MCF 10A (cell line): ENCODE data around the gene CCNDBP1. TPM values are rescaled to one million over a fixed set of nuclear protein-coding genes. Genes with fewer than 3 reads are reported as not detected.

Experiments used
- BruUV-seq: library from RNA; stranded (reverse); fragments of 400-500 nt; replicated peaks from 2 replicates; lab custom pipeline; 2021; lab: Mats Ljungman, UMichigan
- CTCF ChIA-PET: fragments of 300-600 bp; sonication (Branson Sonifier 250); formaldehyde crosslinking; extraction: SDS; loops from one replicate; lab custom pipeline; 2021; ENCODE audit warnings: antibody characterized with exemption, inconsistent platforms; lab: Yijun Ruan, JAX
- POLR2A ChIA-PET: fragments of 300-600, 350-650 bp; sonication (Branson Sonifier 250); formaldehyde crosslinking; extraction: SDS; loops from one replicate; lab custom pipeline; 2020; ENCODE audit warnings: antibody characterized with exemption, inconsistent platforms; lab: Yijun Ruan, JAX
- DNase-seq: peaks from one replicate; pipeline ENCODE4 v3.0.0-alpha.2; 2018; ENCODE audit not compliant: unreplicated experiment
- H3K27ac Mint-ChIP-seq: one replicate; pipeline ENCODE4 v1.8.0; 2022; ENCODE audit warnings: mild to moderate bottlenecking, low read depth, mixed read lengths; ENCODE audit not compliant: unreplicated experiment
- H3K27me3 Mint-ChIP-seq: one replicate; pipeline ENCODE4 v1.8.0; 2022; ENCODE audit warnings: mixed read lengths; ENCODE audit not compliant: insufficient read depth, unreplicated experiment
- H3K36me3 Mint-ChIP-seq: one replicate; pipeline ENCODE4 v1.8.0; 2022; ENCODE audit warnings: mild to moderate bottlenecking, moderate library complexity, mixed read lengths; ENCODE audit not compliant: insufficient read depth, unreplicated experiment
- H3K4me1 Mint-ChIP-seq: one replicate; pipeline ENCODE4 v1.8.0; 2022; ENCODE audit warnings: mixed read lengths; ENCODE audit not compliant: insufficient read depth, unreplicated experiment
- H3K4me3 Mint-ChIP-seq: one replicate; pipeline ENCODE4 v1.8.0; 2022; ENCODE audit warnings: mild to moderate bottlenecking, moderate library complexity, mixed read lengths; ENCODE audit not compliant: unreplicated experiment
- H3K9me3 Mint-ChIP-seq: one replicate; pipeline ENCODE4 v1.8.0; 2022; ENCODE audit warnings: mixed read lengths; ENCODE audit not compliant: unreplicated experiment
- intact Hi-C: fragments of 100-400 bp; cut with micrococcal nuclease; formaldehyde crosslinking; loops from 2 replicates; pipeline ENCODE4 v1.14.1; 2022
- total RNA-seq: library from RNA; stranded (reverse); gene quantifications from 2 replicates; pipeline ENCODE4 v1.2.3, GENCODE V29; 2022
- TF ChIP-seq, protein P1 (sequence below): fragments of 200-600 bp; IDR thresholded peaks from one replicate; pipeline ENCODE4 v1.8.0; 2022; ENCODE audit warnings: antibody characterized with exemption, mild to moderate bottlenecking; ENCODE audit not compliant: unreplicated experiment

Gene CCNDBP1
- total RNA-seq, 1 experiment from 2014 or later = 45.5 TPM

DNA sequence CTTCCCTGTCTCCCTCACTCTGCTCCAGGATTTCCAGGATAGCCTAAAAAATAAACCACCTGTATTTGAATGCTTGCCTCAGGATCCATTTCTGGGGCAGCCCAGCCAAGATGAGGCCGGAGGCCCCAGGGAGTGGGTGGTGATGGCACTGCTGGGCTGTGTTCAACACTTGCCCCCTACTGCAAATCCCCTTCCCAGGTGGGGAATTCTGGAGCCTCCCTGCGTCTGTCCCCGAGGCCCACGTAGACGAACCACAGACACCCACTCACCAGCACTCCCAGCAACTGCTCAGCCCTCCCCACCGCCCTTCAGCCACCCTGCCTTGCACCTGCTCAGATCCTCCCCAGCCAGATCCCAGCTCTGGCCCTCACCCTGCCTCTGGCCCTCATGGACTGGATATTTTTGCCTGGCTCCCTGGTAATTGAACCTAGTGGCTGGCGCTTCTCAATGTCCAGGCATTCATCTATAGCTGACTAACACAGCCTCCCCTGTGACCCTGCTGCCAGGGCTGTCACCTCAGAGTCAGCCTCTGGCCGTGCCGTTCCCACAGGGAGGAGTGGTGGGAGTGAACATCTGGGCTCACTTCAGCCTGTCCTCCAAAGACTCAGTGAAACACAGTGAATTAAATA lies 52.8 kb downstream of the CCNDBP1 start:
- TF ChIP-seq, protein P1, sequence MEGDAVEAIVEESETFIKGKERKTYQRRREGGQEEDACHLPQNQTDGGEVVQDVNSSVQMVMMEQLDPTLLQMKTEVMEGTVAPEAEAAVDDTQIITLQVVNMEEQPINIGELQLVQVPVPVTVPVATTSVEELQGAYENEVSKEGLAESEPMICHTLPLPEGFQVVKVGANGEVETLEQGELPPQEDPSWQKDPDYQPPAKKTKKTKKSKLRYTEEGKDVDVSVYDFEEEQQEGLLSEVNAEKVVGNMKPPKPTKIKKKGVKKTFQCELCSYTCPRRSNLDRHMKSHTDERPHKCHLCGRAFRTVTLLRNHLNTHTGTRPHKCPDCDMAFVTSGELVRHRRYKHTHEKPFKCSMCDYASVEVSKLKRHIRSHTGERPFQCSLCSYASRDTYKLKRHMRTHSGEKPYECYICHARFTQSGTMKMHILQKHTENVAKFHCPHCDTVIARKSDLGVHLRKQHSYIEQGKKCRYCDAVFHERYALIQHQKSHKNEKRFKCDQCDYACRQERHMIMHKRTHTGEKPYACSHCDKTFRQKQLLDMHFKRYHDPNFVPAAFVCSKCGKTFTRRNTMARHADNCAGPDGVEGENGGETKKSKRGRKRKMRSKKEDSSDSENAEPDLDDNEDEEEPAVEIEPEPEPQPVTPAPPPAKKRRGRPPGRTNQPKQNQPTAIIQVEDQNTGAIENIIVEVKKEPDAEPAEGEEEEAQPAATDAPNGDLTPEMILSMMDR = no peak
- peaks cover 5% of the 10 kb centered on the region for H3K36me3 Mint-ChIP-seq
- BruUV-seq = no TSS peak
- no peak overlapping the region for H3K4me3 Mint-ChIP-seq
- H3K4me1 Mint-ChIP-seq = no peaks in the 10 kb centered on the region
- ChIA-PET POLR2A (interaction anchor here (0.6 to 1.1 kb wide), 3 partner anchors 12 to 132 kb away, joined by 3 to 4 read pairs (median 3); partner anchors contain the start of genes TGM5 and UBR1), CTCF (interaction anchor here (0.7 to 1.5 kb wide), 2 partner anchors 9 to 12 kb away, joined by 3 to 8 read pairs; no protein-coding TSS in a partner anchor)
- intact Hi-C loops = no loop called here
- H3K9me3 Mint-ChIP-seq = no peaks in the 10 kb centered on the region
- no peak for DNase-seq
- peaks cover 10% of the 10 kb centered on the region for H3K27me3 Mint-ChIP-seq
- H3K27ac Mint-ChIP-seq = peak overlapping the region; percentile 36

DNA sequence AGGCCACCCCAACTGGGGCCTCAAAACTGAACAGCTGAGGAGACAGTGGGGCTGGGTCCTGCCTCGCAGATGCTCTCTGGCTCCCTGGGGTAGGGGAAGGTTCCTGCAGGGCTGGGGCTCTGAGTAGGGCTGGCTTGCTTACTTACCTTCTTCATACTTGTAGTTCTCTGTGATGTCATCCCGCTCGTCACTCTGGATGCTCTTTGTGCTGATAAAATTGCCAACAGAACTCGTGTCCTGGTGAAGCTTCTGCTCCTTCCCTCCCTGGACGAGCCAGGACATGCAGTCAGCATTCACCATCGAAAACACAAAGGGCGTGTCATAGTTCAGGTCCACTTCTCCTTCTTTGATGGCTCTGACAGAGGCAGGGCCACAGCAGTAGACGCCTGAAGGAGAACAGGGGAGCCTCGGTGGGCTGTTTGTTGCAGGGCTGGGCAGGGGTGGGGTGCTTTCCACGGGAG lies 53.5 kb downstream of the CCNDBP1 start:
- POLR2A ChIA-PET = interaction anchor here (0.6 to 1.1 kb wide), 3 partner anchors 13 to 133 kb away, joined by 3 to 4 read pairs (median 3); partner anchors contain the start of genes TGM5 and UBR1
- Mint-ChIP-seq H3K4me1 (no peaks in the 10 kb centered on the region), H3K4me3 (no peak overlapping the region), H3K27ac (no peak overlapping the region), H3K9me3 (no peaks in the 10 kb centered on the region), H3K27me3 (peaks cover 10% of the 10 kb centered on the region), H3K36me3 (peaks cover 5% of the 10 kb centered on the region)
- intact Hi-C loops = no loop called here
- BruUV-seq = no TSS peak
- peak; percentile 31 for DNase-seq
- TF ChIP-seq, protein P1 = no peak
- CTCF ChIA-PET = interaction anchor here (0.6 to 1.1 kb wide), 3 partner anchors 9 to 1341 kb away, joined by 3 to 4 read pairs (median 3); no protein-coding TSS in a partner anchor

DNA sequence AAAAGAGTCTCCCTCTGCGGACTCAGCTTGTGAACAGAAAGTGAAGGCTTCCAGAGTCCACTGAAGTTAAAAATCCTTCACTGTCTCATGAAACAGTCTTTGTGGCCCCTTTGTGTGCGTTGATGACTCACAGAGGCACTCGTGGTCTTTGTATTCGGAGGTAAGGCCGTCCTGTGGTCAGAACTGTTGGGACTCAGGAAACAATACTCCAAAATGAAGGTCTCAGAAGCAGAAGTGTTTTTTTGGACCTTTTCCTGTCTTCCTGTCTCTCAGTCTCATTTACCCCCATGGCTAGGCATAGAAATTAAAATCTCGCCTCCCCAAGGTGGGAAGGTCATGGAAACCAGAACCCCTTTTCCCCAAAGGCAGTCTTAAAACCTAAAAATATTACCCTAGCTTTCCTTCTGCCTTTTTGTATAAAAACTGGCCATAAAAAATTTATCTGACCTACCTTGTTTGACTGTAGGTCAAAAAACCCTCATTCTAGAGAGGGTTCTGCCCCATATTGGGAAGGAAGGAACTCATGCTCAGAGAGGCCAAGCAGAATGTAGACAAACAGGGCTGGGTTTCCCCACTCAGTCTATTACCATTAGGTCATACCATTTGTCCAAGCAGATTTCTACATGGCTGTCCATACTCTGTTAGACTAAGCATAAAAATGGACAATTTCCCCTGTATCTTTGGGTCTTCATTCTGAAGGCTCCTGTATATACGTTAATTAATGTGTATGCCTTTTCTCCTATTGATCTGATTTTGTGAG lies 54.7 kb downstream of the CCNDBP1 start:
- Mint-ChIP-seq H3K4me3 (no peak overlapping the region), H3K36me3 (peaks cover 5% of the 10 kb centered on the region), H3K4me1 (no peaks in the 10 kb centered on the region), H3K27ac (no peak overlapping the region), H3K27me3 (peaks cover 10% of the 10 kb centered on the region), H3K9me3 (no peaks in the 10 kb centered on the region)
- POLR2A ChIA-PET = no interaction called here
- intact Hi-C loops = no loop called here
- CTCF ChIA-PET = interaction anchor here (1.1 kb wide), 1 partner anchor 14 kb away, joined by 4 read pairs; no protein-coding TSS in a partner anchor
- TF ChIP-seq, protein P1 = no peak
- DNase-seq = no peak
- BruUV-seq = no TSS peak

- H3K27ac Mint-ChIP-seq = no peak overlapping the region
- TF ChIP-seq, protein P1 = no peak
- intact Hi-C loops = no loop called here
- peaks cover 5% of the 10 kb centered on the region for H3K36me3 Mint-ChIP-seq
- DNase-seq = no peak
- no peaks in the 10 kb centered on the region for H3K4me1 Mint-ChIP-seq
- peaks cover 3% of the 10 kb centered on the region for H3K27me3 Mint-ChIP-seq
- BruUV-seq = no TSS peak
- POLR2A ChIA-PET = interaction anchor here (0.5 to 1.2 kb wide), 3 partner anchors 16 to 48 kb away, joined by 3 to 5 read pairs (median 4); partner anchors contain the start of gene TGM5
- H3K9me3 Mint-ChIP-seq = no peaks in the 10 kb centered on the region
- no peak overlapping the region for H3K4me3 Mint-ChIP-seq
- CTCF ChIA-PET = interaction anchor here (0.7 to 2.5 kb wide), 4 partner anchors 9 to 45 kb away, joined by 3 to 11 read pairs (median 7); no protein-coding TSS in a partner anchor
Measured at GRCh38 chr15:43241100-43241499, 55.9 kb downstream of the CCNDBP1 start.
